Kidney (tissue), 14 donors: ENCODE results near the gene COL4A6. TPM values are rescaled to one million over a fixed set of nuclear protein-coding genes. Genes with fewer than 3 reads are reported as not detected.

Experiments
- DNase-seq, 5 donors: peaks; one replicate each; pipeline ENCODE4 v3.0.0-alpha.2; 2013 to 2020
- FAIRE-seq: peaks from 2 replicates; lab custom pipeline; 2012; peaks lifted over from hg19 to GRCh38; lab: Jason Lieb, UNC
- H3K27ac ChIP-seq, 2 donors: one replicate each; pipeline ENCODE4 v1.7.0; 2013; ENCODE audit warnings: low read depth in 2 of 2, low read length in 2 of 2, inconsistent platforms in 1 of 2
- H3K27me3 ChIP-seq: one replicate; pipeline ENCODE4 v1.7.1; 2013; ENCODE audit warnings: low read length, inconsistent platforms; ENCODE audit not compliant: control insufficient read depth, insufficient read depth
- H3K36me3 ChIP-seq, 3 donors: one replicate each; pipeline versions ENCODE4 v1.7.0 to v1.7.1; 2013; ENCODE audit warnings: low read length in 3 of 3, control low read depth in 1 of 3, inconsistent platforms in 1 of 3; ENCODE audit not compliant: insufficient read depth in 3 of 3, control insufficient read depth in 2 of 3
- H3K4me1 ChIP-seq, 3 donors: one replicate each; pipeline versions ENCODE4 v1.7.0 to v1.7.1; 2013; ENCODE audit warnings: low read length in 3 of 3, inconsistent platforms in 1 of 3, low read depth in 1 of 3; ENCODE audit not compliant: control insufficient read depth in 2 of 3, insufficient read depth in 2 of 3
- H3K4me3 ChIP-seq, 3 donors: one replicate each; pipeline versions ENCODE4 v1.7.0 to v1.8.1; 2013; ENCODE audit warnings: low read length in 3 of 3, control low read depth in 1 of 3, inconsistent platforms in 1 of 3
- H3K9ac ChIP-seq, 3 donors: one replicate each; pipeline versions ENCODE4 v1.7.0 to v1.7.1; 2013; ENCODE audit warnings: low read length in 3 of 3, control low read depth in 1 of 3, inconsistent platforms in 1 of 3
- H3K9me3 ChIP-seq, 3 donors: one replicate each; pipeline versions ENCODE4 v1.7.0 to v1.7.1; 2013; ENCODE audit warnings: low read length in 3 of 3, control low read depth in 1 of 3, inconsistent platforms in 1 of 3; ENCODE audit not compliant: control insufficient read depth in 2 of 3, insufficient read depth in 1 of 3
- CTCF ChIP-seq: IDR thresholded peaks from 3 replicates; pipeline ENCODE4 v1.5.1; 2012; ENCODE audit warnings: mild to moderate bottlenecking, moderate library complexity, borderline replicate concordance; ENCODE audit not compliant: insufficient read depth; ENCODE audit errors: extremely low read depth
- intact Hi-C: fragments of 100-400 bp; cut with DNase I; formaldehyde crosslinking; loops from one replicate; pipeline ENCODE4 v1.11.1; 2022
- polyA plus RNA-seq: library from polyadenylated mRNA; stranded (reverse); fragments of 350-450 nt; fragmentation: Illumina TruSeq; extraction: RNeasy Lipid Tissue Mini Kit (QIAGEN cat#74804); gene quantifications from one replicate; pipeline ENCODE4 v1.2.3, GENCODE V29; 2014; ENCODE audit warnings: low read depth, low replicate concordance; ENCODE audit not compliant: insufficient read depth
- total RNA-seq: library from RNA; stranded (reverse); fragmentation: NEBNext Ultra II Directional; extraction: Animal tissue kit (Norgen Biotek cat#: 25700); gene quantifications from one replicate; pipeline ENCODE4 v1.2.1, GENCODE V29; 2021
- donor health status: control.
- donor health status: control.
- donor health status: control.
- donor health status: control.
- donor health status: control.
- donor health status: DM: yes; HTN: yes; CAD: no.
- donor health status: Normal renal cell carcinoma (clear cell type).

Gene COL4A6
- total and polyA plus RNA-seq, 2 donors from 2014 or later: 3.3 to 4.1 TPM

GRCh38 chrX:108304757-108305156 lies 133.5 kb downstream of the COL4A6 start:
- FAIRE-seq (no peak), DNase-seq (no peak)
- no peak overlapping the region for H3K9ac ChIP-seq
- H3K36me3 ChIP-seq: no peaks in the 10 kb centered on the region
- no peaks in the 10 kb centered on the region for H3K9me3 ChIP-seq
- H3K4me1 ChIP-seq: peaks cover 0 to 3% (median 3%) of the 10 kb centered on the region in 3 donors
- no peak overlapping the region for H3K27ac ChIP-seq
- TF ChIP-seq CTCF: no peak
- intact Hi-C loops: no loop called here
- no peak overlapping the region for H3K4me3 ChIP-seq
- H3K27me3 ChIP-seq: peaks cover 5% of the 10 kb centered on the region

- DNase-seq (peak in 2 of 5 donors; percentile 38 to 50), FAIRE-seq (no peak)
- H3K9ac ChIP-seq: no peak overlapping the region
- peaks cover 5% of the 10 kb centered on the region for H3K27me3 ChIP-seq
- H3K27ac ChIP-seq: no peak overlapping the region
- H3K9me3 ChIP-seq: no peaks in the 10 kb centered on the region
- TF ChIP-seq CTCF: peak; percentile 19
- H3K4me3 ChIP-seq: no peak overlapping the region
- intact Hi-C loops: no loop called here
- H3K4me1 ChIP-seq: peaks cover 0 to 6% (median 5%) of the 10 kb centered on the region in 3 donors
- H3K36me3 ChIP-seq: no peaks in the 10 kb centered on the region
These were observed 134.0 kb downstream of the COL4A6 start for GRCh38 chrX:108304210-108304609.

- Histone ChIP-seq H3K36me3 (no peaks in the 10 kb centered on the region), H3K4me3 (no peak overlapping the region), H3K27ac (no peak overlapping the region), H3K9ac (no peak overlapping the region), H3K9me3 (no peaks in the 10 kb centered on the region), H3K27me3 (peaks cover 5% of the 10 kb centered on the region), H3K4me1 (peaks cover 0 to 6% (median 5%) of the 10 kb centered on the region in 3 donors)
- DNase-seq (no peak), FAIRE-seq (no peak)
- intact Hi-C loops: no loop called here
- TF ChIP-seq CTCF: no peak
These were observed 134.5 kb downstream of the COL4A6 start for GRCh38 chrX:108303682-108304081.

GRCh38 chrX:108299704-108300103 lies 138.5 kb downstream of the COL4A6 start:
- peaks cover 0 to 6% (median 5%) of the 10 kb centered on the region in 3 donors for H3K4me1 ChIP-seq
- no peaks in the 10 kb centered on the region for H3K36me3 ChIP-seq
- no peak overlapping the region for H3K27ac ChIP-seq
- H3K9ac ChIP-seq: no peak overlapping the region
- intact Hi-C loops: no loop called here
- peaks cover 5% of the 10 kb centered on the region for H3K27me3 ChIP-seq
- H3K4me3 ChIP-seq: no peak overlapping the region
- H3K9me3 ChIP-seq: no peaks in the 10 kb centered on the region
- FAIRE-seq (no peak), DNase-seq (no peak)
- TF ChIP-seq CTCF: no peak
